Measurements from ENCODE around the gene SCAMP4.

DNA sequence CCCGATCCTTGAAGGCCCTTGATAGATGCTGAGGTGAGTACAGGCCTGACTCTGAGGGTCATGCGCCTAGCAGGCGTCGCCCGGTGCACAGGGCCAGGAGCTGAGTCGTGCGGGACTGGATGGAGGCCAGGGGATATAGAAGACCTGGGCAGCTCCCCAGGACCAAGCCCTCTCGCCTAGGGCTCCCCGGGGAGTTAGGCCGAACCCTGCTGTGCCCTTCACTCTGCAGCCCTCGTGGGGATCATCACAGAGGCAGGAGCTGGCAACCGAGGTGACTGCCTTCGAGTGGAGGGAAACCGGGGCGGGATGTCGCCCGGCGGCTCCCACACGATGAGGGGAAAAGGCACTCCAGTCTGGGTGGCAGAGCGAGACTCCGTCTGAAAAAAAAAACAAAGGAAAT is 47.4 kb downstream of the SCAMP4 start:
- TF ChIP-seq CTCF (IDR thresholded peaks at IDR 0.05; ENCODE audit: low read length): no peak
- no peak for TF ChIP-seq EZH2 (IDR thresholded peaks at IDR 0.05; ENCODE audit: borderline replicate concordance, low read length)

All from OCI-LY1 (cell line).